HL-60 (cell line): ENCODE results near the gene RAB39A.
"Not testable (repeated sequence)": the region's sequence is repeated elsewhere in the genome, so short reads cannot be mapped to it uniquely, and the experiment has no call there.

Experiments
- GABPA ChIP-seq: IDR thresholded peaks from 2 replicates; pipeline ENCODE4 v1.6.1; 2012; ENCODE audit warnings: low read depth
- POLR2AphosphoS5 ChIP-seq: IDR thresholded peaks from 2 replicates; pipeline ENCODE4 v1.6.1; 2012; ENCODE audit warnings: low read depth
- SPI1 ChIP-seq: IDR thresholded peaks from 2 replicates; pipeline ENCODE4 v1.6.1; 2012; ENCODE audit warnings: low read depth, mild to moderate bottlenecking, borderline replicate concordance
- TF ChIP-seq, protein P1 (sequence below): IDR thresholded peaks from one replicate; pipeline ENCODE4 v1.5.1; 2011; ENCODE audit warnings: low read length, control low read depth, inconsistent platforms; ENCODE audit not compliant: insufficient read depth
- TF ChIP-seq, protein P2 (sequence below): IDR thresholded peaks from 2 replicates; pipeline ENCODE4 v1.6.1; 2012; ENCODE audit warnings: low read depth; ENCODE audit not compliant: insufficient replicate concordance

DNA sequence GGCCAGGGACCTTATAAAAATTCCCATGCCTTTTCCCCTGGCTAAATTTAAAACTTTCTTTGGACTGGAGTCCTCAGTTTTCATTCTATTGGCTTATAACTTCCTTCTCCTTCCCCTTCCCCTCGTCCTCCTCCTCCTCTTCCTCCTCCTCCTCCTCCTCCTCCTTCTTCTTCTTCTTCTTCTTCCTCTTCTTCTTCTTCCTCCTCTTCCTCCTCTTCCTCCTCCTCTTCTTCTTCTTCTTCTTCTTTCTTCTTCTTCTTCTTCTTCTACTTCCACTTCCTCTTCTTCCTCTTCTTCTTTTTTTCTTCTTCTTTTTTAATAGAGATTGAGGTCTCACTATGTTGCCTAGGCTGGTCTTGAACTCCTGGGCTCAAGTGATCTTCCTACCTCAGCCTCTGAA, 4.7 kb upstream of the RAB39A start:
- TF ChIP-seq, protein P1, sequence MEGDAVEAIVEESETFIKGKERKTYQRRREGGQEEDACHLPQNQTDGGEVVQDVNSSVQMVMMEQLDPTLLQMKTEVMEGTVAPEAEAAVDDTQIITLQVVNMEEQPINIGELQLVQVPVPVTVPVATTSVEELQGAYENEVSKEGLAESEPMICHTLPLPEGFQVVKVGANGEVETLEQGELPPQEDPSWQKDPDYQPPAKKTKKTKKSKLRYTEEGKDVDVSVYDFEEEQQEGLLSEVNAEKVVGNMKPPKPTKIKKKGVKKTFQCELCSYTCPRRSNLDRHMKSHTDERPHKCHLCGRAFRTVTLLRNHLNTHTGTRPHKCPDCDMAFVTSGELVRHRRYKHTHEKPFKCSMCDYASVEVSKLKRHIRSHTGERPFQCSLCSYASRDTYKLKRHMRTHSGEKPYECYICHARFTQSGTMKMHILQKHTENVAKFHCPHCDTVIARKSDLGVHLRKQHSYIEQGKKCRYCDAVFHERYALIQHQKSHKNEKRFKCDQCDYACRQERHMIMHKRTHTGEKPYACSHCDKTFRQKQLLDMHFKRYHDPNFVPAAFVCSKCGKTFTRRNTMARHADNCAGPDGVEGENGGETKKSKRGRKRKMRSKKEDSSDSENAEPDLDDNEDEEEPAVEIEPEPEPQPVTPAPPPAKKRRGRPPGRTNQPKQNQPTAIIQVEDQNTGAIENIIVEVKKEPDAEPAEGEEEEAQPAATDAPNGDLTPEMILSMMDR = not testable (repeated sequence)
- TF ChIP-seq POLR2AphosphoS5, GABPA: not testable (repeated sequence)
- TF ChIP-seq, protein P2, sequence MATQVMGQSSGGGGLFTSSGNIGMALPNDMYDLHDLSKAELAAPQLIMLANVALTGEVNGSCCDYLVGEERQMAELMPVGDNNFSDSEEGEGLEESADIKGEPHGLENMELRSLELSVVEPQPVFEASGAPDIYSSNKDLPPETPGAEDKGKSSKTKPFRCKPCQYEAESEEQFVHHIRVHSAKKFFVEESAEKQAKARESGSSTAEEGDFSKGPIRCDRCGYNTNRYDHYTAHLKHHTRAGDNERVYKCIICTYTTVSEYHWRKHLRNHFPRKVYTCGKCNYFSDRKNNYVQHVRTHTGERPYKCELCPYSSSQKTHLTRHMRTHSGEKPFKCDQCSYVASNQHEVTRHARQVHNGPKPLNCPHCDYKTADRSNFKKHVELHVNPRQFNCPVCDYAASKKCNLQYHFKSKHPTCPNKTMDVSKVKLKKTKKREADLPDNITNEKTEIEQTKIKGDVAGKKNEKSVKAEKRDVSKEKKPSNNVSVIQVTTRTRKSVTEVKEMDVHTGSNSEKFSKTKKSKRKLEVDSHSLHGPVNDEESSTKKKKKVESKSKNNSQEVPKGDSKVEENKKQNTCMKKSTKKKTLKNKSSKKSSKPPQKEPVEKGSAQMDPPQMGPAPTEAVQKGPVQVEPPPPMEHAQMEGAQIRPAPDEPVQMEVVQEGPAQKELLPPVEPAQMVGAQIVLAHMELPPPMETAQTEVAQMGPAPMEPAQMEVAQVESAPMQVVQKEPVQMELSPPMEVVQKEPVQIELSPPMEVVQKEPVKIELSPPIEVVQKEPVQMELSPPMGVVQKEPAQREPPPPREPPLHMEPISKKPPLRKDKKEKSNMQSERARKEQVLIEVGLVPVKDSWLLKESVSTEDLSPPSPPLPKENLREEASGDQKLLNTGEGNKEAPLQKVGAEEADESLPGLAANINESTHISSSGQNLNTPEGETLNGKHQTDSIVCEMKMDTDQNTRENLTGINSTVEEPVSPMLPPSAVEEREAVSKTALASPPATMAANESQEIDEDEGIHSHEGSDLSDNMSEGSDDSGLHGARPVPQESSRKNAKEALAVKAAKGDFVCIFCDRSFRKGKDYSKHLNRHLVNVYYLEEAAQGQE = not testable (repeated sequence)
- peak; percentile 52; the same call in 1 of the 2 replicates for TF ChIP-seq SPI1
